LNCAP (cell line): ENCODE measurements around the gene CDKL1.

Source experiments
- TF ChIP-seq, protein P1 (sequence below): fragments of 450-650 bp; IDR thresholded peaks from 2 replicates; pipeline ENCODE4 v1.5.1; 2017; ENCODE audit warnings: mild to moderate bottlenecking

CDKL1 gene

GRCh38 chr14:50417853-50418252 lies 21.2 kb upstream of the CDKL1 start:
- TF ChIP-seq, protein P1, sequence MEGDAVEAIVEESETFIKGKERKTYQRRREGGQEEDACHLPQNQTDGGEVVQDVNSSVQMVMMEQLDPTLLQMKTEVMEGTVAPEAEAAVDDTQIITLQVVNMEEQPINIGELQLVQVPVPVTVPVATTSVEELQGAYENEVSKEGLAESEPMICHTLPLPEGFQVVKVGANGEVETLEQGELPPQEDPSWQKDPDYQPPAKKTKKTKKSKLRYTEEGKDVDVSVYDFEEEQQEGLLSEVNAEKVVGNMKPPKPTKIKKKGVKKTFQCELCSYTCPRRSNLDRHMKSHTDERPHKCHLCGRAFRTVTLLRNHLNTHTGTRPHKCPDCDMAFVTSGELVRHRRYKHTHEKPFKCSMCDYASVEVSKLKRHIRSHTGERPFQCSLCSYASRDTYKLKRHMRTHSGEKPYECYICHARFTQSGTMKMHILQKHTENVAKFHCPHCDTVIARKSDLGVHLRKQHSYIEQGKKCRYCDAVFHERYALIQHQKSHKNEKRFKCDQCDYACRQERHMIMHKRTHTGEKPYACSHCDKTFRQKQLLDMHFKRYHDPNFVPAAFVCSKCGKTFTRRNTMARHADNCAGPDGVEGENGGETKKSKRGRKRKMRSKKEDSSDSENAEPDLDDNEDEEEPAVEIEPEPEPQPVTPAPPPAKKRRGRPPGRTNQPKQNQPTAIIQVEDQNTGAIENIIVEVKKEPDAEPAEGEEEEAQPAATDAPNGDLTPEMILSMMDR = no peak

GRCh38 chr14:50410921-50411320 lies 14.2 kb upstream of the CDKL1 start:
- TF ChIP-seq, protein P1 = no peak

DNA sequence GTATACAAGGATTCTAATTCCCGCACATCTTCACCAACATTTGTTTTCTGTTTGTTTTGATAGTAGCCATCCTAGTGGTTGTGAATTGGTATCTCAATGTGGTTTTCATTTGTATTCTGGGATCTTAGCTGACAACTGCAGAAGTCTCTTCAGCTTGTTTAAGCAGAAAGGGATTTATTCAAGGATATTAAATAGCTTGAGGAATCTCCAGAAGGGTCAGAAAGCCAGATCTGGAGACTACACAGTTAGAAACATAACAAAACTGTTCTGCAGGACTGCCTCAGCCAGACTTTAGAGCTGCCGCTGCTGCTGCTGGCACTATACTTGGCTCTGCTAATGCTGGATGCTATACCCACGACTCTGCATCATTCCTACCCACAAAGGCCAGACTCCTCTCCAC lies 13.4 kb upstream of the CDKL1 start:
- TF ChIP-seq, protein P1 = no peak

DNA sequence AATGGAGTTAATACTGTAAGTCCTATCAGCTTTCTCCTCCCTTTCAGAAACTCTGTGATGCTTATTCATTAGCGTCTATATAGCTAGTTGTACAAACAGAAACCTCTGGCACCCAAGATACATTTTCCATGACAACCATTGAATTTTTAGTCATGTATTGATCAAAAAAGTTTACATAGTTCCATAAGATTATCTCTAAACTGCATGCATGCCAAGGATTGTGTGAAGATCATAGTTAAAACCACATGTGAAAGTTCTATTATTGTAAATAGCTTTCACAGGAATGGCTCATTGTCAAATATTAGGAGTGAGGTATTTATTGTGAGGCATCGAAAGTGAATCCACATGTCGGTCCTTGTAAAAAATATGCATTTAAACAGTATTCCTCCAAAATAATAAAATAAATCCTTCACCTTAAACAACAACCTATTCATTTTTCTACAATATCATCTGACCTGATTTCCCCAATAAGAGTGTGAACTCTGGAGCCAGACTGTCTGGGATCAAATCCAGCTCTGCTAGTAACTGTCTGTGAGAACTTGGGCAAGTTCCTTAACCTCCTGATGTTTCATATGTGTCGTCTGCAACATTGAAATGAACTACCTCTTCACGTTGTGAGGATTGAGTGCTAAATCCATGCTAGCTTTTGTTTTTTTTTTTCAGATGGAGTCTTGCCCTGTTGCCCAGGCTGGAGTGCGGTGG lies 10.6 kb upstream of the CDKL1 start:
- TF ChIP-seq, protein P1 = no peak

- TF ChIP-seq, protein P1 = no peak
These were observed 6.7 kb upstream of the CDKL1 start for GRCh38 chr14:50403419-50403818.

- TF ChIP-seq, protein P1 = no peak
These were observed 6.3 kb upstream of the CDKL1 start for GRCh38 chr14:50402965-50403364.

GRCh38 chr14:50400461-50400860 lies 3.8 kb upstream of the CDKL1 start:
- TF ChIP-seq, protein P1 = no peak
